GM18907 (cell line): ENCODE data around the gene GPN2.
A peak's percentile ranks its signal among the peaks of the same experiment; 100 is the strongest.

Source experiments
- ATAC-seq: cut with Tn5 transposase; IDR thresholded peaks from one replicate; pipeline ENCODE4 v1.9.1; 2021; ENCODE audit warnings: mild to moderate bottlenecking, moderate library complexity; ENCODE audit not compliant: unreplicated experiment

The GPN2 gene

DNA sequence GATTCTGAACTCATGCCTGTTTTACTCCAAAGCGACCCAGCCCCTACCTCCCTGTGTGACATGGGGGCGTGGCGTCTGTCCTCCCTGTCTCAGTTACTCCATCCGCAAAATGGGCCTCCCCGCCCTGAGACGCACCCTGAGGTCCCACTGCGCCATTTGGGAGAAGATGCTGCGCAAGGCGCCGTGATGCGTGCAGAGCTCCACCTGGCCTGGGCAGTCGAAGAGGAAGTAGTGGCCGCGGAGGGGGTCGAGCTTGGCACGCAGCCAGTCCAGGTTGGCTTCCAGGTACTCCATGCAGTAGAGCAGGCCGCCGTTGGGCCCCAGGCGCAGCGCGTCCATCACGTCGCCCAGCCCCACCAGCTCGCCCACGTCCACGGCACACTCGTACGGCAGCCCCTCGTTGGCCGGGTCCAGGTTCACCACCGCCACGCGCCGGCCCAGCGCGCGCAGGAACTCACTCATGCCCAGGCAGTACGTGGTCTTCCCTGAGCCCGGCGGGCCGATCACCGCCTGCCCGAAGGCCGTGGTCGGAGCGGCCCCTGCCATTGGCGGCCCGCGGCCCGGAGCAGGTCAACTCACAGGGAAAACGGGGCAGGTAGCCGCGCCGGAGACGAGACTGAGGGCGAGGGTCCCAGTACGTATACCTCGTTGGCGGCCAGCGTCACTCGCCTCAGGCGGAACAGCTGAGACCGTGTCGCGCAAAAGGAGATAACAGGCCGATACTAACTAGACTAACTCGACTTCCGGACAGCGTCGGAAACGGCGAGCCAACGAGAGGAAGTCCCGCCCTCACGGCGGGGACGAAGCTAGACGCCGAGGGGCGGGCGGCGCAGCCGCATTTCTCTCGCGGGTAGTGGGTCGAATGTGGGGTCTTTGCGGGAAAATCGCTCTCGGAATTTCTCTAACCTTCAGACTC, at the start of gene GPN2:
TSS of gene GPN2 (minus strand) at position 733 of the 916 bp plus-strand sequence. CDS start at position 546, 187 bp downstream.
- ATAC-seq = peak; percentile 85

DNA sequence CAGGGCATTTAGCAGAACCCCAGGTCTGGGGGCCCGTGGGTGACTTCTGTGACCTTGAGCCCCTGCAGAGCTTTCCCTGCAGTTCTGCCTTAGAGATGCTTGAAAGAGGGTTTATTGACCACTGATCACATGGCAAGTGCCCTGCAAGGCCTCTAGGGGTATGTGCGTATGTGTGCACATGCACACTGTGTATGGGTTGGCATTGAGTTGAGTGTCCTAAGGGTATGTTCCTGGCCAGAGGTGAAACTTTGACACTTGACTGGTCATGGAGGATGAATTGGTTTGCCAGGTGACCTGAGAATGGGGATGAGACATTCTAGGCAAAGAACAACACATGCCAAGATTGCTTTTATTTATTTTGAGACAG, 48.6 kb upstream of the GPN2 start:
- ATAC-seq = no peak

DNA sequence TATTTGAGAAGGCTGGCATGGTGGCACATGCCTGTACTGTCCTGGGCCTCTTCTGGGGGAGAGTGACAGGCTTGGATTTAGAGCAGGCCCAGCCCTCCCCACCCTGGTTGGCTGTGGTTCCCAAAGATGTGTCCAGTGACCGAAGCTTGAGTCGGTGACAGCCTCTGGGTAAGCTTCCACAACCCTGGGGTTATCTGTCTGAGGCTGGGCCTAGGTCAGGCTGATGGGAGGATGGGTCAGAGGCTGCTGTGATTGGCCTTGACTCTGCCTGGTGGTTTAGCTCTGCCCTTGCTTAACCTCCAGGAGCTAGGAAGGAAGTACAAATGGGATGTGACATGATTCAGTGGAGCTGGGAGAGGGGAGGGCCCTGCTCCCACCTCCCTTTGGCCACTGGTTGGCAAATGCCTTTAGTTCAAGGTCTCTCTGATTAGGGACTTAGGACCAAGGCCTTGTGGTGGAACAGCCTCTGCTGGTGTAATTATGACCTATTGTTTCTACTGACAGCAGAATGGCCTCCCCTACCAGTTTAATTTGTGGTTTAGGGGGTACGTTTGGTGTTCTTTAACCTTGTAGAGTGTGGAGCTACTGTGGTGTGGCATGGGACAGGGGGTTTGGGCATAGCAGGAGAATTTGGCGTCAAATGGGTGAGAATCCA, 48.0 kb upstream of the GPN2 start:
- no peak for ATAC-seq

DNA sequence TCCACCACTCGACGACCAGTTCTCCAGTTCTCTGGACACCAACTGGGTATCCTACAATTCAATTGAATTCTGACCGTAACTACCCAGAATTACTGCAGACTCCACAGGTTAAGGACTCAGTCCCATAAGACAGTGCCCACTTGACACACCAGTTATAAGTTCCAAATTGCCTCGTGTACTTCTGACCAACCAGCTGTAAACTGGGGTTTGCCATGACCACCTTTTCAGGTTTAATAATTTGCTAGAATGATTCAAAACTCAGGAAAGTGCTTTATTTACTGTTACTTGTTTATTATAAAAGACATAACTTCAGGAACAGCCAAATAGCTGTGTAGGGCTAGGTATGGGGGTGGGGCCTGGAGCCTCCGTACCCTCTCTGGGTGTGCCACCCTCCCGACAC, 46.7 kb upstream of the GPN2 start:
- ATAC-seq = no peak

DNA sequence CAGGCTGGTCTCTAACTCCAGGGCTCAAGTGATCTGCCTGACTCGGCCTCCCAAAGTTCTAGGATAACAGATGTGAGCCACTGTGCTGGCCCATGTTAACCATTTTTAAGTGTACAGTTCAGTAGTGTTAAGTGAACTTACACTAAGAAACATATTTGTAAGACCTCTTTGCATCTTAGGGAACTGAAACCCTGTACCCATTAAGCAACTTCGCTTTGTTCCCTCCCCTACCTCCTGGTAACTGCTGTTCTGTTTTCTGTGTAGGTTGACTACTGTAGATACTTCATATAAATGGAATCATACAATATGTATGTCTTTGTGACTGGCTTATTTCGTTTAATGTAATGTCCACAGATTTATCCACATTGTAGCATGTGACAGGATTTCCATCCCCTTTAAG, 42.4 kb upstream of the GPN2 start:
- no peak for ATAC-seq

DNA sequence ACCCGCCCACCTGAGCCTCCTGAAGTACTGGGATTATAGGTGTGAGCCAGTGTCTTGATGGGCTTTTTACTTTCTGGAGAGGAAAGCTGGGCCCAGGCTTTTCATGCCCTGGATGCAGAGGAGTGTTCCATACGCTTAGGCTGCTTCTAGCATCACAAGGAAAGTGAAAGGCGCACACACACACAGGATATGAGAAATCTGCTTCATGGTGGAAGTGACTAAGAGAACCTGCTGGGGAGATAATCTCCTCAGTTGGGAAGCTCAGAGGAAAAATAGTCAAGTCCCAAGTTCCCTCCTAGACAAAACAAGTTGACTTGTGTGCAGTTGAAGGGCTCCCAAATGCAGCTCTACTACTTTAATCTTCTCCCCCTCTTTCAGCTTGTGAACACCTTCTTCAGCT, 33.6 kb upstream of the GPN2 start:
- ATAC-seq = no peak

DNA sequence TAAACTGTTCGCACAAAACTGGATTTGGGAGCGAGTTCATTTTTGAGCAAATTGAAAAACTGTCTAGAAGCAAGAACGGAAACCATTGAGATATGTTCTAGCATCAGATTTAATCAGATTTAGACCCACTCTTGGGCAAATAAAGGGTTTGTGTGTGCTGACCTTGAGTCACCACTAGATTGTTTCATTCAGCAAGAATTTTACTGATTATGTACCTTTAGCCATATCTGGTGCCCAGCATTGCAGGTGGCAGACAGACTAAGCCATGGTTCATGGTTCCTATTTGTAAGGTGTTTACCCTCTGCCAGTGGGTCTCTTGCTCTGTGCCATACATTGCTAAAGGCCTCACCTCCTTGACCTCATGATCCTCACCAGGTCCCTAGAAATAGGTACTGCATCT, 32.8 kb upstream of the GPN2 start:
- no peak for ATAC-seq

DNA sequence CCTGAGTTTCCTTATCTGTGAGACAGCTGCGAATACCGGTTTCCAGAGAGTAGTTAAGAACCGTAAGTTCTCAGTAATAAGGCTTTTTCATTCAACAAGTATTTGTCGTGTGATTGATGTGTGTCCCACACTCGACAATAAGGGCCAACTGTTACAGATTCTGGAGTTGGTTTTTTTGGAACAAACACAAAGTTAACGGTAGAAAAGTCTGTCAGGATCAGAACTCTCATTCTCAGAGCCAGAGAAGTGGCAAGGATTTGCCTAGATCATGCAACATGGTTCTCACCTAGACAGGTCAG, 32.3 kb upstream of the GPN2 start:
- ATAC-seq = no peak

DNA sequence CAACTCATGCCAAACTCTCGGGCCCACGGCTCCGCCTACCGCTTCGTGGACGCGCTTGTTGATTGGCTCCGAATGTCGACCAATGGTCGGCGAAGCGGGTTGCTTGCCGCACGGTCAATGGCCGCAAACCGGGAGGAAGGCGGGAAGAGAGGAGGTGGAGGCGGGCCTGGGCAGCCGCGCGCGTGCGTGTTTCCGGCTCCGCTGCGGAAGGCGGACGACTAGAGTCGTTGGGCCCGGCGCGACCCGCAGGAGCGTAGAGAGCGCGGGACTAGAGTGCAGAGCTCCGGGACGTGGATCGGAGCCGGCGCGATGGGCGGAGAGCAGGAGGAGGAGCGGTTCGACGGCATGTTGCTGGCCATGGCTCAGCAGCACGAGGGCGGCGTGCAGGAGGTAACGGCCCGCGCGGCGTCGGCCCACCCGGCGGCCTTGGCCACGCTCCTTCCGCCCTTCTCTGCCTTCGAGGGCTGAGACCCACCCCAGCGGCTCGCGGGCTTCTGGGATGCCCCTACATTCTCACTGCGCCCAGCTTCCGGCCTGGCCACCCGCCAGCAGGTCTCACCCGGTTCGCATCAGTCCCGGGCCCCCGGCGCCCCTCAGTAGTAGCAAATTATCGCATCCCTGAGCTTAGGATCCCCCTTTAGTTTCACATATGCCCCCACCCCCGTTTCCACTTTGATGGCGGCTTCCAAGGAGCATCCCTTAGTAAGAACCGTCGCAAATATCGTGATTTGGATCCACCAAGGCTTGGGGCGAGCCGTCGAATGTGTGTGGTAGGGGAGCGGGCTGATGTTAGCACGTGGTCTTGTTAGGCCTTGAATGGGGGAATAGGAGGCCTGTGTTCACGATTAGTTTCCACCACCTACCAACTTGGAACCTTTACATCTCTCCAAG, 31.7 kb upstream of the GPN2 start, which contains the start of gene NUDC:
TSS of gene NUDC (plus strand) at position 204 of the 891 bp plus-strand sequence. CDS start at position 310, 106 bp downstream.
- peak; percentile 92 for ATAC-seq

DNA sequence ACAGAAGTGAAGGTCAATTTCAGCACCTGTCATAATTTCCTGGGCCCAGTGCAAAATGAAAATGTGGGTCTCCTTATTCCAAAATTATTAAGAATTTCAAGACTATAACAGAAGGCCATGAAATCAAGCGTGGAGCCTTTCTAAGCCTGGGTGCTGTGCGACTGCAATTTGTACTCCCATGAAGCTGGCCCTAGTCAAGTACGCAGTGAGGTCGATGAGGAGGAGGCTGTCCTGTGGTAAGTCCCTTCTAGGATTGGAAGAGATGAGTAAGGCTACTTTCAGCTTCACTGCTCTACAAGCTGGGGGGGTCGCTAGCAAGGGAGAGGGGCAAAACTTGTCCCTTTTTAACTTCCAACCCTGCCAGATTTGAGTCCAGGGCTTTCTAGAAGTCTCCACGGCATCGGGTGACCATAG, 31.1 kb upstream of the GPN2 start:
- peak; percentile 14 for ATAC-seq

DNA sequence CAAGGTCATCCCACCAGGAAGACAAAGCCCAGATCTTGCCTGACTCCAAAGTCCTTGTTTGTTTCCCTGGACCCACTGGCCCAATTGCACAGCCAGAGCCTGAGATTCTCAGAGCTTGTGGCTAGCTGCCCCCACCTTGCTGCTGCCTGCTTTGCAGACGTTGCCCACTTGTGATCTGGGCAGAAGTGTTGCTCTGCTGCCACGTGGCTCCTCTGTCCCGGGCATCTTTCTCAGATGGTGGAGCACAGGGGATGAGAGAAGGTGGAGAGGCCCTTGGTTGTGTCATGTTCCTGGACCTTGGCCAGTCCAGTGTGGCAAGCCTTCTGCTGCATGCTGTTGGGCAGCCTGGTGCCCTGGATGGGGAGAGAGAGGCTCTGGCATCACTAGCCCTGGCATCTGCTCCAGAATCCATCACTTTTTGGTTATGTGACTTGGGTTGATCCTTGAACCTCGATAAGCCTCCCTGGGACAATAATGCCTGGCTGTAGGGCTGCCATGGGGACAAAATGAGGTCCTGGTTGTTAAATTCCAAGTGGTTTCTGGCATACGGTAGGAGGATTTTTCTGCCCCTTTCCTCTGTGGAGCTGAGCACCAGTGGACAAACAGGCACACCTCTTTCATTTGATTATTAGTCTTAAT, 25.2 kb upstream of the GPN2 start:
- ATAC-seq = no peak

DNA sequence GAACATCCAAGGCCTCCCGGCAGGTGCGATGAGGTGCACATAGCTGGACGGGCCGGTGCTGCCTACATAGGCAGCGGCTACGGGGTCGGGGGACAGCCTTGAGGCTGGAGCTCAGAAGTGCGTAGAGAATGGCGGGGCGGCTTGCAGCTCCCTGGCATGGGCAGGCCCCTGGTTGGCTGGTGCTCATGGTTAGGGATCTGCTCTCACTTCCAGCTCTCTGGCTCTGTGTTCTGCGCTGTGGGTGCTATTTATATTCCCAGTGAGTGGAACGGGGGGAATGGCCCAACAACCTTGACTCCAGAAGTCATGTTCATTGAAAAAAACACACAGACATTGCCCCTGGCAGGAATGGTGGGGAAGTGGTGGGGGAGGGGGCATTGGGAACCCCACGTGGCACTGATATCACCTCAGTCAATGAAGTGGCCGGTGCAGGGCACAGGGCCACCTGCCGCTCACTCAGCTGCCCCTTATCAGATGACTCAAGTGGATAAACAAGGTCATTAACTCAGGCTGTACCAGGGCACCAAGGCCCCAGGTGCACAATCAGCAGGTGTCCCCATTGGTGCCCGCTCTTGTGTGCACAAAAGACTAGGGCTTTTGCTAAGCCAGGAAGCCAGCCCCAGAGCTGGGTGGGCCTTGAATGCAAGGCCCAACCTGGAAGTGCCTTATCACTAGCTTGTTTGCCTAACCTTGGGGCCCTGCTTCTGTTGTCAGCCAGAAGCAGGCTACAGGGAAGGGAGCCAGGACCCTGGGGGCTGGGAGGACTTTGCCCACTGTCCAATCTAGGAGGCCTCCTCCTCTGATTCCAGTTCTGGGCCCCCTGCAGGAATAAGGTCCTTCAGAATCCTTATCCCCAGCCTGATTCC, 23.9 kb upstream of the GPN2 start, which contains the start of gene NR0B2:
TSS of gene NR0B2 (minus strand) at position 222 of the 866 bp plus-strand sequence. CDS start at position 187, 35 bp downstream.
- ATAC-seq = no peak

DNA sequence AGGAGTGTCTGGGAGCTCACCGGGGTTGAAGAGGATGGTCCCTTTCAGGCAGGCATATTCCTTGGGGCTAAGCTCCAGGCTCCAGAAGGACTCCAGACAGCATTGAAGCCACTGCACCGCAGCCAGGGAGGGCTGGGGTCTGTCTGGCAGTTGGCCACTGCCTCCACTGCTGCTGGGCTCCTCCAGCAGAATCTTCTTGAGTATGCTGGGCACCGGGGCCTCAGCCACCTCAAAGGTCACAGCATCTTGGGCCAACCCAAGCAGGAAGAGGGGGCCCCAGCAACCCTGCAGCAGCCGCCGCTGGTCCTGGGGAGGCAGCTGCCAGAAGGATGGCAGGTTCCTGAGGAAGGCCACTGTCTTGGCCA, 23.3 kb upstream of the GPN2 start:
- no peak for ATAC-seq

DNA sequence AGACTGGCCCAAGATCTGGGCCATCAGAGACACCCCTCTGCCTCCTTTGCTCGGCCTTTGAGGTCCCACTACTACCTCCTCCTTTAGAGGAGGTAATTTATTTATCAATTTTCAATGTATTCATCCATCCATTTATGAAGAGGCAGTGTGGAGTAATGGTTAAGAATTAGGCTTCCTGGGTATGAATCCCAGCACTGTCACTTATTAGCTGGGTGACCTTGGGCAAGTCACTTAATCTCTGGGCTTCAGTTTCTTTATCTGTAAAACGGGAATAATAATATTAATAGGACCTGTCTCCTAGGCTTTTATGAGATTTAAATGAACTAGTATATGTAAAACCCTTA, 22.0 kb upstream of the GPN2 start:
- no peak for ATAC-seq

DNA sequence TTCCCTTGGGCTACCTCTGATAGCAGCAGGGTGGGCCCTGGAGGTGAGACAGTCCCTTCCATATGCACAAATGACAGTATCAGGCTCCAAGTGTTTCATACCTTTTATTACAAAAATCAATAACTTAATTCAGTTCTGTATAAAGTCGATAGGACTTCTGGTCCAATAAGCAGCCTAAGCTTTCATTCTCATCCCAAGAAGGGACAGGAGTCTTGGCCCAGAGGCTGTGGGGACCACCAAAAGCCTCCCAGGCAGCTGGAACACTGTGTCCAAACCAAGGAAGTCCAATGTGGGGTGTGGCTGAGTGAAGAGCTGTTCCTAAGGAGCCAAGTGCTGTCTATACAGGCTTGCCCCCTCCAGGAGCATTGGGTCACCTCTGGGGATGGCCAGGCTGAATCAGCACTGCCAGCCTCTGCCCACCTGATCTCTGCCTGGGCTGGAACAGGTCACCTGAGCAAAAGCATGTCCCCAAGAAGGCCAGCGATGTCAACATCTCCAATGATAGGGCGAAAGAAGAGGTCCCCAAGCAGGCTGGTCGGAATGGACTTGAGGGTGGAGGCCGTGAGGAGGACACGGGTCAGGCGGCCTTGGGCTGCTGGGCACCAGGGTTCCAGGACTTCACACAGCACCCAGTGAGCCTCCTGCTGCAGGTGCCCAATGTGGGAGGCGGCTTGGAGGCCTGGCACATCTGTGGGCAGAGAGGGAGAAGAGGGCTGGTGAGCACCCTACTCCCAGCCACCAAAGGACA, 21.5 kb upstream of the GPN2 start:
- no peak for ATAC-seq

DNA sequence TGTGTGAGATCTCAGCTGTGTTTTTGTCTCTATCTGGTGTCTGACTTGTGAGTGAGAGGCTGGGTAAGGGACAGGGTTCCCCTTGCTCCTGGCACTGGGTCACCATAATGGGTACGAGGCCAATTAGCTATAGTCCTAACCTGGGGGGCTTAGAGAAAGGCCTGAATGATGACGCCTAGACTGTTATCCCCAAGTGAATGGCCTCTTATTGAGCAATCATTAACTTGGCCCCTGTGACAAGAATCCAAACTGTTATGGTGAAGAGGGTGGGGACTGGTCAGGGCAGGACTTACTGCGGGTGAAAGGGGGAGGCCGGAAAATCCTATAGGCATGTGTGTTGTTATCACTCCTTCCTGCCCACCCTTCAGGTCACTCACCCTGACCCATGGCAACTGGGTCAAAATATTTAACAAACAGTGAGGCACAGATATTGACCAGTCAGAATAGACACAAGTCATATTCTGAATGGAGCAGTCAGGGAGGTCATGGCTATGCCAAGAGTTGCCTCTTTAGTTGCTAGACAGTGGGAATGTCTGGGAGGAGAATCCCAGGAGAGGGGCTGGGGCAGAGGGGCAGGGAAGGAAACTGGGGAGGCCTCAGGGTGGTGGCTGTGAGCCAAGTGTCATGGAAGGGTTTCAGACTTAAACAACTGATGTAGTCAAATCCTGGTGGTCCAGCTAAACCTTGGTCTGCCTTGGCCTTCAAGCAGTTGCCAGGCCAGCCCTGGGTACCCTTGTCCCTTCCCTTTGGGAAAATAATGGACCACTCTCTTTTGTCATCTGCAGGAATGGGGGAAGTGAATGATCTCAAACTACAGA, 20.5 kb upstream of the GPN2 start:
- ATAC-seq = no peak

DNA sequence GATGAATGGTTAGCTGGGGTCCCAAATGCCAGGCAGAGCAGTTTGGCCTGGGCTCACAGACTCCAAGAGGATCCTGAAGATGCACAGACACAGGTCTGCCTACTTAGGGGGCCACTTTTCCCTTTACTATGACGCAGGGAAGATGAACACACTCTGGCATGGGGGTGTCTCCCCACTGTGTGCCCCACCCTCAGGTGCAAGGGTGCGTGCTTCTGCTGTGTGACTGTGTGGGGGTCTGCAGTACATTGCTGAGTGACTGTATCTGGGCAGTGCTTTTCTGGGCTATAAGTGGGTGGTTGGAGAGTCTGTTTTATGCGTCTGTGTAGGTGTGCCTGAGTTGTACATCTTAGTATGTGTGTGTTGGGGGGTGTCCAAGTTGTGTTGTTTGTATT, 19.9 kb upstream of the GPN2 start:
- ATAC-seq = no peak

DNA sequence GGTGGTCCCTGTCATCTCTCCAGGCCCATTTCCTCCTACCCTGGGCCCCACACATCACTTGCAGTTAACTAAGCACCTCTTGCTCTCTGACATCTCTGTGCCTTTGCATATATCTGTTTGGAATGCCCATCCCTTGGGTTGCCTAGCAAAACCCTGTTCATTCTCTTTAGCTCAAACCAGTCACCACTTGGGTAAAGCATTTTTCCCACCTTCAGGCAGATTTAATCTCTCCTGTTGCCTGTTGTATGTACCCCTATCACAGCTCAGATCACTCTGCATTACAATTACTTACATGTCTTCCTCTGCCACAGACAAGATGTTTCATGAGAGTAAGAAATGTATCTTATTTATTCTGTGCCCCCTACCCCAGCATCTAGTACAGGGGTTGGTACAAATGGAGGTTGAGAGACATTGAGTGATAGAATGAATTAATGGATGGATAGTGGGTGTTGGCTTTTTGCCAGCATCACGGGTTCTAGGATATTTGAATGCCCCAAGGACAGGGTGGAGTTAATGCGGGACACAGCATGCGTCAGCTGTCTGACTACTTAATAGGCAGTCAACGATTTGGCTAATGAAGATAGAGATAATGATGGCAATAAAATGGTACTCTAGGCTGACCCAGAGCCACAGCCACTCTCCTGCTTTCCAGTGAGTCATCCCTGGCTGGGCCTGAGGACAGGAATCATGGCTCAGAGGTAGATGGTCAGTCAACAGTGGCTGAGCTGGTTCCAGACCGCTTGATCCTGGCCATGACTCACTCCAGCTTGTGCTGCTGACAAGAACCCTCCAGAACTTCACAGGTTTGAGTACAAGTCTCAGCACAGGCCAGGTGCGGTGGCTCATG, 17.2 kb upstream of the GPN2 start:
- no peak for ATAC-seq
